OCI-LY1 (cell line): ENCODE data around the gene TXNDC16.

ENCODE experiments used
- H2AFZ ChIP-seq: fragments of 200-600 bp; sonication (generic), shearing (Covaris generic); 2 replicates; pipeline ENCODE4 v1.6.0; 2014; ENCODE audit warnings: antibody characterized with exemption, mild to moderate bottlenecking, low read length
- H3F3A ChIP-seq: fragments of 200-600 bp; sonication (generic), shearing (Covaris generic); 2 replicates; pipeline ENCODE4 v1.6.0; 2014; ENCODE audit warnings: mild to moderate bottlenecking, antibody characterized with exemption, low read length, moderate library complexity; ENCODE audit not compliant: insufficient read depth
- H3K27ac ChIP-seq: fragments of 200-600 bp; sonication (generic); 2 replicates; pipeline ENCODE4 v1.5.1; 2014; ENCODE audit warnings: low read length, mixed run types, mild to moderate bottlenecking, low read depth; ENCODE audit not compliant: poor library complexity, severe bottlenecking
- H3K27me3 ChIP-seq: fragments of 200-600 bp; sonication (generic); 2 replicates; pipeline ENCODE4 v1.6.0; 2014; ENCODE audit warnings: antibody characterized with exemption, mild to moderate bottlenecking, low read length, moderate library complexity; ENCODE audit not compliant: insufficient read depth
- H3K36me3 ChIP-seq: fragments of 200-600 bp; sonication (generic); 2 replicates; pipeline ENCODE4 v1.6.1; 2014; ENCODE audit warnings: mild to moderate bottlenecking, antibody characterized with exemption, low read length, moderate library complexity, mixed read lengths; ENCODE audit not compliant: insufficient read depth
- H3K4me1 ChIP-seq: fragments of 200-600 bp; sonication (generic); 2 replicates; pipeline ENCODE4 v1.5.1; 2014; ENCODE audit warnings: mild to moderate bottlenecking, low read length, moderate library complexity; ENCODE audit not compliant: insufficient read depth, severe bottlenecking
- H3K4me2 ChIP-seq: fragments of 200-600 bp; sonication (generic), shearing (Covaris generic); 2 replicates; pipeline ENCODE4 v1.6.1; 2014; ENCODE audit warnings: low read length
- H3K4me3 ChIP-seq: fragments of 200-600 bp; sonication (generic); 2 replicates; pipeline ENCODE4 v1.5.1; 2014; ENCODE audit warnings: low read length, low read depth, mild to moderate bottlenecking, mixed read lengths; ENCODE audit not compliant: poor library complexity, severe bottlenecking
- H3K79me2 ChIP-seq: fragments of 200-600 bp; shearing (Covaris generic); 2 replicates; pipeline ENCODE4 v1.6.1; 2016; ENCODE audit warnings: mixed run types, low read length, mixed read lengths; ENCODE audit not compliant: insufficient read depth
- H3K9ac ChIP-seq: fragments of 200-600 bp; sonication (generic), shearing (Covaris generic); 2 replicates; pipeline ENCODE4 v1.6.1; 2014; ENCODE audit warnings: mild to moderate bottlenecking, low read length, mixed read lengths
- H3K9me2 ChIP-seq: fragments of 200-600 bp; sonication (generic), shearing (Covaris generic); 2 replicates; pipeline ENCODE4 v1.6.1; 2014; ENCODE audit warnings: low read depth, mild to moderate bottlenecking, low read length, mixed read lengths
- H3K9me3 ChIP-seq: fragments of 200-600 bp; shearing (Covaris generic); 2 replicates; pipeline ENCODE4 v1.6.1; 2014; ENCODE audit warnings: low read length, mixed read lengths
- H4K20me1 ChIP-seq: fragments of 200-600 bp; sonication (generic), shearing (Covaris generic); 2 replicates; pipeline ENCODE4 v1.6.0; 2016; ENCODE audit warnings: mild to moderate bottlenecking, low read length; ENCODE audit not compliant: insufficient read depth
- EZH2 ChIP-seq: fragments of 200-600 bp; sonication (generic), shearing (Covaris generic); IDR thresholded peaks from 2 replicates; pipeline ENCODE4 v1.8.0; 2017; ENCODE audit warnings: borderline replicate concordance, mixed run types, mild to moderate bottlenecking, antibody characterized with exemption, low read length, moderate library complexity, mixed read lengths
- TF ChIP-seq, protein P1 (sequence below): fragments of 200-600 bp; sonication (generic), shearing (Covaris generic); IDR thresholded peaks from 2 replicates; pipeline ENCODE4 v1.5.1; 2017; ENCODE audit warnings: mild to moderate bottlenecking, antibody characterized with exemption, low read length, moderate library complexity, mixed read lengths

TXNDC16 gene

DNA sequence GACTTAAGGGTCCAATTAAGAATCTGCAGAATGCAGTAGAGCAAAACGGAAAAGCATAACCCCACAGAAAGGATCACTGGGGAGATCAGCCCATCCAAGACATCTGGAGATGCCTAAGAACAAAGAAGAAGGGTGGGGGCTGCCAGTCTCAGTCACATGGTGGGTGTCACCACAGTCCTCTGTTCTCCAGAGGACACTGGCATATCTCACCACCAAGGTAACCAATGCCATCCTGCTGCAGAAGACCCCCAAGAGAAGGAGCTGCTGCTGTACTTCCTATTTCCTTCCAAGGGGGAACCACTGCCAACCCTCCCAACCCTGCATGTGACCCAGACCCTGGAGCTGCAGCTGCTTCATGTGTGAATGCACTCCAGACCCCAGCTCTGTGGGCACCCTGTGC, 147.0 kb downstream of the TXNDC16 start:
- Histone ChIP-seq H3K9me3 (no peaks in the 10 kb centered on the region), H3K27me3 (no peaks in the 10 kb centered on the region), H3K79me2 (no peaks in the 10 kb centered on the region), H3K4me2 (no peak overlapping the region), H3K4me3 (no peak overlapping the region), H3F3A (no peaks in the 10 kb centered on the region), H4K20me1 (no peaks in the 10 kb centered on the region), H3K27ac (no peak overlapping the region), H2AFZ (no peak overlapping the region), H3K9me2 (no peaks in the 10 kb centered on the region), H3K4me1 (no peaks in the 10 kb centered on the region), H3K9ac (no peak overlapping the region), H3K36me3 (no peaks in the 10 kb centered on the region)
- TF ChIP-seq, protein P1, sequence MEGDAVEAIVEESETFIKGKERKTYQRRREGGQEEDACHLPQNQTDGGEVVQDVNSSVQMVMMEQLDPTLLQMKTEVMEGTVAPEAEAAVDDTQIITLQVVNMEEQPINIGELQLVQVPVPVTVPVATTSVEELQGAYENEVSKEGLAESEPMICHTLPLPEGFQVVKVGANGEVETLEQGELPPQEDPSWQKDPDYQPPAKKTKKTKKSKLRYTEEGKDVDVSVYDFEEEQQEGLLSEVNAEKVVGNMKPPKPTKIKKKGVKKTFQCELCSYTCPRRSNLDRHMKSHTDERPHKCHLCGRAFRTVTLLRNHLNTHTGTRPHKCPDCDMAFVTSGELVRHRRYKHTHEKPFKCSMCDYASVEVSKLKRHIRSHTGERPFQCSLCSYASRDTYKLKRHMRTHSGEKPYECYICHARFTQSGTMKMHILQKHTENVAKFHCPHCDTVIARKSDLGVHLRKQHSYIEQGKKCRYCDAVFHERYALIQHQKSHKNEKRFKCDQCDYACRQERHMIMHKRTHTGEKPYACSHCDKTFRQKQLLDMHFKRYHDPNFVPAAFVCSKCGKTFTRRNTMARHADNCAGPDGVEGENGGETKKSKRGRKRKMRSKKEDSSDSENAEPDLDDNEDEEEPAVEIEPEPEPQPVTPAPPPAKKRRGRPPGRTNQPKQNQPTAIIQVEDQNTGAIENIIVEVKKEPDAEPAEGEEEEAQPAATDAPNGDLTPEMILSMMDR, result no peak
- TF ChIP-seq EZH2, result no peak

DNA sequence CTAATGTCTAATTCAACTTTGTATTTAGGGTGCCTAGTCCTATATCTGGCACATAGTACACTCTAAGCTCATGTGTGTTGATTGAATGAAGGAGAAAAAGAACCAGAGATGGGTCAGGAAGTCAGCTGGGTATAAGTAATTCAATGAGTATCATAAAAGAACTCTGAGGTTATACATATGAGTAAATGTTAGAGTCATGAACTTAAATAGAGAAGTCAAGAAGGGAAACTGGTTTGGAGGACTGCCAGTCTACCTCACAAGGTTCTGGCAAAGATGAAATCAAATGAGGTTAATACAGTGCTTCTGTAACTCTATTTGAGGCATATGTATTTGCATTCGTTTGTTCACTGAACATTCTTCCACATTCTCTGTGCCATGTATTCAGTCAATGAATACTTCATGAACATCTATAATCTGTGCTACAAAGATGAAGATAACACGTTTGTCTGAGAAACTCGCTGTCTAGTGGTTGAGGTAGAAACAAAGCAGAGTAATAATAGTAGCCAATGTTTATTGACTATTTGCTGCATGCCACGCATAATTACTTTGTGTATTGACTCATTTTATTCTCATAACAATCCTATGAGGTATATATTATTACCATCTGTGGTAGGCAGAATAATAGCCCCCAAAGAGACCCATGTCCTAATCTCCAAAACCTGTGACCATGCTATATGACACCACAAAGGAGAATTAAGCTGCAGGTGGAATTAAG, 149.3 kb downstream of the TXNDC16 start:
- no peaks in the 10 kb centered on the region for H3K27me3 ChIP-seq
- H3F3A ChIP-seq, result no peaks in the 10 kb centered on the region
- no peaks in the 10 kb centered on the region for H3K4me1 ChIP-seq
- no peak overlapping the region for H3K9ac ChIP-seq
- no peak overlapping the region for H3K4me3 ChIP-seq
- H3K9me2 ChIP-seq, result no peaks in the 10 kb centered on the region
- H3K79me2 ChIP-seq, result no peaks in the 10 kb centered on the region
- no peak overlapping the region for H3K4me2 ChIP-seq
- H3K9me3 ChIP-seq, result no peaks in the 10 kb centered on the region
- H3K36me3 ChIP-seq, result no peaks in the 10 kb centered on the region
- H3K27ac ChIP-seq, result no peak overlapping the region
- TF ChIP-seq, protein P1, result no peak
- TF ChIP-seq EZH2, result no peak
- H2AFZ ChIP-seq, result no peak overlapping the region
- H4K20me1 ChIP-seq, result no peaks in the 10 kb centered on the region

DNA sequence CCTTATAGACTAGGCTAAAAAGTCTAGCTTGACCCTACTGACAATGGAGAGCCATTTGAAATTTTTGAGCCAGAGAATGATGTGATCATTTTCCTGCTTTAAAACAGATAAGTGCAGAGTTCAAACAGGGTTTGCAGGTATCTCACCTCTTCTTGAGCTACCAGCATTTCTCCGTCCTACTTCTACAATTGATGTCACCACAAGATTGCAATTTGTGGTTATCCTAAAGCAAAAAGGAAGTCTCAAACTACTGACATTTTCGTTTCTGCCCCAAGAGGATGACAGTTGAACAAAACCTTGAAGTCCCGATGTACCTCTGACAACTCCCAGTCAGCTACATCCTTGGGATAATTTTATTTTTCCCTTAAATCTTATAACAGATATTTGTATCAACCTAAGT, 151.5 kb downstream of the TXNDC16 start:
- Histone ChIP-seq H3K4me1 (no peaks in the 10 kb centered on the region), H3K9ac (no peak overlapping the region), H4K20me1 (no peaks in the 10 kb centered on the region), H3K4me2 (no peak overlapping the region), H3F3A (no peaks in the 10 kb centered on the region), H3K9me3 (no peaks in the 10 kb centered on the region), H3K27ac (no peak overlapping the region), H3K9me2 (no peaks in the 10 kb centered on the region), H3K79me2 (no peaks in the 10 kb centered on the region), H3K36me3 (no peaks in the 10 kb centered on the region), H3K27me3 (no peaks in the 10 kb centered on the region), H3K4me3 (no peak overlapping the region), H2AFZ (no peak overlapping the region)
- no peak for TF ChIP-seq EZH2
- TF ChIP-seq, protein P1, result no peak
